HAP-1 (cell line): ENCODE measurements around the gene APH1A.
"Not testable (repeated sequence)": the region's sequence is repeated elsewhere in the genome, so short reads cannot be mapped to it uniquely, and the experiment has no call there.

ENCODE experiments used
- DNase-seq, 2 experiments: peaks; one replicate each; pipeline ENCODE4 v3.0.0-alpha.2; 2016 to 2020; ENCODE audit warnings: low spot score in 2 of 2
- H3K27me3 ChIP-seq: fragments of 250-450 bp; sonication (Bioruptor Pico); 2 replicates; pipeline ENCODE4 v1.5.1; 2020; ENCODE audit warnings: low read depth, mild to moderate bottlenecking, moderate library complexity
- H3K36me3 ChIP-seq: fragments of 250-450 bp; sonication (Bioruptor Pico); replicated peaks from 2 replicates; pipeline ENCODE4 v1.5.1; 2020; ENCODE audit warnings: mild to moderate bottlenecking
- H3K4me1 ChIP-seq: fragments of 250-450 bp; sonication (Bioruptor Pico); 2 replicates; pipeline ENCODE4 v1.5.1; 2020; ENCODE audit warnings: mild to moderate bottlenecking
- H3K4me3 ChIP-seq: fragments of 250-450 bp; sonication (Bioruptor Pico); 2 replicates; pipeline ENCODE4 v1.5.1; 2020; ENCODE audit warnings: mild to moderate bottlenecking, moderate library complexity
- H3K9me3 ChIP-seq: fragments of 250-450 bp; sonication (Bioruptor Pico); 2 replicates; pipeline ENCODE4 v1.5.1; 2020; ENCODE audit warnings: mild to moderate bottlenecking, moderate library complexity
- in situ Hi-C: fragments of 300-500 bp; cut with MboI; formaldehyde crosslinking; loops from 3 replicates; pipeline ENCODE4 v1.14.3; 2020; ENCODE audit warnings: low sequenced_read_pairs, inconsistent platforms, mixed read lengths

The APH1A gene

DNA sequence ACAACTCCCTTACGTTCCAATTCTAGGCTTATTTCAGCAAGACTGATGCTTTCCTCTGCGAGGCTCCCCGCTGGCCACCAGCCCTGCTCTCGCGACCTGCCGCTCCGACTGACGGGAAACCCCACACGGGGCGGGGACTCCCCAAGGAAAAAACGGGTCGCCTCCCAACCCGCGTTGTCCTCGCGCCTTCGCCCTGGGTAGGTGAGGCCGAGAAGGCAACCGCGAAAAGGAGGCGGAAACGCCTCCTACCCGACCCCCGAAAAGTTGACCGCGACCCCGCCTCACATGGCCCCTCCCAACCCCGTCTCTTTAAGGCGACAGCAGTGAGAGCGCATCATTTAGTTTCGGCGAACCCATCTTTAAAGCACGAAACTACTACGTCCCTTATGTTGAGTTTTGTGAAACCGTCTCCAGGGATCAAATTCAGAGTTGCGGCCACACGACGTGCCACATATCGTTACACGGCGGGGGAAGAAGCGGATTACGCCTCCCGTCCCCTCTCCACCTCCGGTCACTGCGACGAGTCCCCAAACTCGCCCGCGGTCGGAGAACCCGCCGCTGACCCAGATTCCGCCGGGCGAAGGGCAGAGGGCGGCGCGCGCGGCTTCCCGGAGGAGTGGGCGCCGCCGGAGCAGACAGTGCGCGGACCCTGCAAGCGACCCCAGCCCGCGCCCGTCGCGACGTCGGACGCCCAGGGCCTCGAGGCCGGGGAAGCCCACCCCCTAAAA lies 34.1 kb downstream of the APH1A start:
- Histone ChIP-seq H3K4me3 (peak overlapping the region; percentile 71), H3K36me3 (peaks cover 19% of the 10 kb centered on the region), H3K27me3 (no peaks in the 10 kb centered on the region), H3K9me3 (no peaks in the 10 kb centered on the region), H3K4me1 (peaks cover 20% of the 10 kb centered on the region)
- in situ Hi-C loops: no loop called here
- DNase-seq: peak; percentile 56 to 82

DNA sequence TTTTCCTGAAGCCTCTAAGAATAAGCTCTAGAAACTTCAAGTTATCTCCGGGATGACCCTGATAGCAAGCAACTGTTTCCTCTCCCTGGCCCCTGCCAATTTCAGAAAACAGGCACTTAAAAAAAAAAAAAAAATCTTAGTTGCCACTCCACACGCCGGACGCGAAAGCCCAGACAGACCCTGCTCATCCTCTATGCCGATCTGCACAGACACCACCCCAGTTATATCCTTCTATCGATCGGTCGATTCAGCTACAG lies 34.6 kb downstream of the APH1A start:
- H3K4me3 ChIP-seq: peak overlapping the region; percentile 71
- peaks cover 23% of the 10 kb centered on the region for H3K36me3 ChIP-seq
- H3K9me3 ChIP-seq: no peaks in the 10 kb centered on the region
- DNase-seq: no peak
- H3K4me1 ChIP-seq: peaks cover 20% of the 10 kb centered on the region
- no peaks in the 10 kb centered on the region for H3K27me3 ChIP-seq
- in situ Hi-C loops: no loop called here

DNA sequence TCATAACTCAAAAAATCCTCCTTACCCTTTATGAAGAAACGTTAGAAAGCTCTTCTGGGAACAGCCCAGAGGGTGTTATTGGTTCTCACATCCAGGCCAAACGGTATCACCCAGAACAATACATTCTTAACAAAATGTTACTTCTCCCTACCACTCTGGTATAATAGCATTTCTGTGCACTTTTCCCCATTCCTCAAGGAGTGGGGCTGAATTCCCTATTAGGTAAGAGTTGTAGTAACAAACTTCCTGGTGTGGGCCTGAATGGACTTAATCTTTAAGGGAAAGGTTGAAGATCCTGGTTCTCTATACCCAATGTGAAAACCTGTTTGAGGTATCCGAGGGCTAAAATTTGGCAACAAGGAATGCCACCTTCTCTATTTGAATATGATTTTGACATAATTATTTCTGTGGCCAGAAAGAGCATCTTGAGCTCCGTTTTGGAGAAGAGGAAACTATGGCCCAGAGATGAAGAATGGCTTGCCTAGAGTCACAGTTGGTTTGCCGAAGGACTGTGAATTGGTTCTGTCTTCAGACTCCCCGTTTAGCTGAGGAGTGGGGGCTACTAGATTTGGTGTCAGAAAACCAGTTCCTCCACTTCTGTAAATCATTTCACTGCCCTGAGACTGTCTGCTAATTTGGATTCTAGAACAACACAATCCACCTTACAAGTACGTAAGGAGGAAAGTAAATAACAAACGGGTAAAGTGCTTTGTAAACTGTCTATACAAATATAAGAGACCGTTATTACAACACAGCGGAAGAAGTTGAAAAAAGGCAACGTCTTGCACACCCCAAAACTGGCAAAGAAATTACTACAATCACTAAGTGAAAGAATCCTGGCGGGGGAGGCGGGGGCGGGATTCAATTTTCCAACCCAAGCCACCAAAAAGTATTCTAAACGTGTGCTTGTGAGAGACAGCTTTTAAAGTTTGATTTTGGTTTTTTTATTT lies 35.2 kb downstream of the APH1A start:
- H3K4me1 ChIP-seq: peaks cover 20% of the 10 kb centered on the region
- H3K27me3 ChIP-seq: no peaks in the 10 kb centered on the region
- DNase-seq: peak in 1 of 2 experiments; percentile 25
- in situ Hi-C loops: no loop called here
- H3K4me3 ChIP-seq: peak overlapping the region; percentile 71
- H3K36me3 ChIP-seq: peaks cover 28% of the 10 kb centered on the region
- no peaks in the 10 kb centered on the region for H3K9me3 ChIP-seq

DNA sequence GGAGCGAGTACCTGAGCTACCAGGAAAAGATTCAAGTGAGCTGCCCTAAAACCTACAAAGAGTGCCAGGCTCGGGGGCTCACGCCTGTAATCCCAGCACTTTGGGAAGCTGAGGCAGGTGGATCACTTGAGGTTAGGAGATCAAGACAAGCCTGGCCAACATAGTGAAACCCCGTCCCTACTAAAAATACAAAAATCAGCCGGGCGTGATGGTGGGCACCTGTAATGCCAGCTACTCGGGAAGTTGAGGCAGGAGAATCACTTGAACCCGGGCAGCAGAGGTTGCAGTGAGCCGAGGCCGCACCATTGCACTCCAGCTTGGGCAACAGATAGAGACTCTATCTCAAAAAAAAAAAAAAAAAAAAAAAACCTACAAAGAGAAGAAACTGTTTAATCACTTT lies 35.9 kb downstream of the APH1A start:
- not testable (repeated sequence) for DNase-seq, H3K27me3 ChIP-seq
- H3K36me3 ChIP-seq: peaks cover 35% of the 10 kb centered on the region

DNA sequence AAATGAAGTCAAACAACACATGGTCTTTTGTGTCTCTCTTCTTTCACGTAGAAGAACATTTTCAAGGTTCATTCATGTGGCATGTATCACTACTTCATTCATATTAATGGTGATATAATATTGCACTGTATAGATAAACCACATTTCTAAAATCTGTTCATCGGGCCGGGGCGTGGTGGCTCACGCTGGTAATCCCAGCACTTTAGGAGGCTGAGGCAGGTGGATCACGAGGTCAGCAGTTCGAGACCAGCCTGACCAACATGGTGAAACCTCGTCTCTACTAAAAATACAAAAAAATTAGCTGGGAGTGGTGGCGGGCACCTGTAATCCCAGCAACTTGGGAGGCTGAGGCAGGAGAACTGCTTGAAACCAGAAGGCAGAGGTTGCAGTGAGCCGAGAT lies 40.6 kb downstream of the APH1A start:
- H3K36me3 ChIP-seq: peaks cover 78% of the 10 kb centered on the region

More for the DNA sequence above, 35.9 kb downstream of the APH1A start:
- H3K4me1 ChIP-seq: peaks cover 20% of the 10 kb centered on the region
- H3K9me3 ChIP-seq, in situ Hi-C loops, H3K4me3 ChIP-seq: not testable (repeated sequence)

DNA sequence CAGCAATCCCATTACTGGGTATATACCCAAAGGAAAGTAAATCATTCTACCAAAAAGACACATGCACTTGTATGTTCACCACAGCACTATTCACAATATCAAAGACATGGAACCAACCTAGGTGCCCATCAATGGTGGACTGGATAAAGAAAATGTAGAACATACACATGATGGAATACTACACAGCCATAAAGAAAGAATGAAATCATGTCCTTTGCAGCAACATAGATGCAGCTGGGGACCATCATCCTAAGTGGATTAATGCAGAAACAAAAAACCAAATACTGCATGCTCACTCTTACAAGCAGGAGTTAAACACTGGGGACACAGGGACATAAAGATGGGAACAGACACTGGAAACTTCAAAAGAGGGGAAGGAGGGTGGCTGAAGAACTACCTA lies 41.6 kb downstream of the APH1A start:
- DNase-seq: no peak
- no peaks in the 10 kb centered on the region for H3K9me3 ChIP-seq
- in situ Hi-C loops: no loop called here
- H3K36me3 ChIP-seq: peaks cover 85% of the 10 kb centered on the region
- H3K4me3 ChIP-seq: no peak overlapping the region
- H3K4me1 ChIP-seq: no peaks in the 10 kb centered on the region
- H3K27me3 ChIP-seq: no peaks in the 10 kb centered on the region

More for the DNA sequence above, 40.6 kb downstream of the APH1A start:
- H3K4me3 ChIP-seq, DNase-seq, H3K4me1 ChIP-seq, H3K9me3 ChIP-seq, in situ Hi-C loops, H3K27me3 ChIP-seq: not testable (repeated sequence)

DNA sequence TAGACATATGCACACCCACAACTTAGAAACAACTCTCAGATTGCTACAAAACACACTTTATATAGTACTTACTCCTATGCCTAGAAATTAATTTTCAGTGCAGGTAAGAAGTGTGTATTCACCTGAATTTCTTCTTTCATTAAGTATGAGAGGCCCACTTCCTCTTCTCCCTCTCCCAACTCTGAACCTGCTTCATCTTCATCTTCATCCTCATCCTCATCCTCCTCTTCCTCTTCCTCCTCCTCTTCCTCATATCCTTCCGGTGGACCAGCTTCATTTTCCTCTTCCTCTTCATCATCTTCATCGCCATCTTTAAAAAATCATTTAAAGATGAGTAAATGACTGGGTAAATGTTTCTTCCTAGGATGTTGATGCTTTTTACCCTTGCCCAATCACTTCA lies 42.3 kb downstream of the APH1A start:
- Histone ChIP-seq H3K27me3 (no peaks in the 10 kb centered on the region), H3K36me3 (peaks cover 87% of the 10 kb centered on the region), H3K4me3 (no peak overlapping the region), H3K4me1 (no peaks in the 10 kb centered on the region), H3K9me3 (no peaks in the 10 kb centered on the region)
- DNase-seq: no peak
- in situ Hi-C loops: no loop called here

DNA sequence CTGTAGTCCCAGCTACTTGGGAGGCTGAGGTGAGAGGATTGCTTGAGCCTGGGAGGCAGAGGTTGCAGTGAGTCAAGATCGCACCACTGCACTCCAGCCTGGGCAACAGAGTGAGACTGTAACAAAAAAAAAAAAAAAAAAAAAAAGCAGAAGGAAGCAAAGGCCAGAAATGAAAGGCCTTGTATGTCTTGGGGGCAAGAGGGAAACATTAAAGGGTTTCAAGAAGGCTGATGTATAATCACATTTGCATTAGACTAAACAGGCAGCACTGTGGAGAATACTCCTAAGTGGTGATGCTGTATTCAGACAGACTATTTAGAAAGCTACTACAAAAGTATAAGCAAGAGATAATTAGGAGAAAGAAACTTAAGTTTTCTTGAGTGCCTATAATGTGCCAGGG lies 43.3 kb downstream of the APH1A start:
- peaks cover 79% of the 10 kb centered on the region for H3K36me3 ChIP-seq
- no peak for DNase-seq
- H3K4me1 ChIP-seq: no peaks in the 10 kb centered on the region
- no peaks in the 10 kb centered on the region for H3K9me3 ChIP-seq
- no peaks in the 10 kb centered on the region for H3K27me3 ChIP-seq
- no peak overlapping the region for H3K4me3 ChIP-seq
- in situ Hi-C loops: no loop called here

DNA sequence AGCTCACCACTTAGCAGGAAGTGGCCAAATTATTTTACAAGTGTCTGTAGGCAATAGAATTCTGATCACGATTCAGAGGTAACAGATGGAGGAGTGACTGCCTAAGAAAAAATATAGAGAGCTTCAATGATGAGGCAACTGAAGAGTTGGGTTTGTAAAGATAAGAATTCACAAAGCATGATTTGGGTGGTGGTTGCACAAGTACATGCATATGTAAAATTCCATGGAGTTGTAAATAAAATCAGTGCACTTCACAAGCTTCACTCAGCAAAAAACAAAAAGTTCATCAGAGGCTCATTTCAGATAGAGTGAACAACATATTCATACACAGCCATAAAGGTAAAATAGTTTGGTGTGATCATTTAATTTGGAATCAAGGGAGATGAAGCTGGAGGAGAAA lies 43.8 kb downstream of the APH1A start:
- in situ Hi-C loops: no loop called here
- DNase-seq: no peak
- Histone ChIP-seq H3K9me3 (no peaks in the 10 kb centered on the region), H3K27me3 (no peaks in the 10 kb centered on the region), H3K4me3 (no peak overlapping the region), H3K36me3 (peaks cover 79% of the 10 kb centered on the region), H3K4me1 (no peaks in the 10 kb centered on the region)

DNA sequence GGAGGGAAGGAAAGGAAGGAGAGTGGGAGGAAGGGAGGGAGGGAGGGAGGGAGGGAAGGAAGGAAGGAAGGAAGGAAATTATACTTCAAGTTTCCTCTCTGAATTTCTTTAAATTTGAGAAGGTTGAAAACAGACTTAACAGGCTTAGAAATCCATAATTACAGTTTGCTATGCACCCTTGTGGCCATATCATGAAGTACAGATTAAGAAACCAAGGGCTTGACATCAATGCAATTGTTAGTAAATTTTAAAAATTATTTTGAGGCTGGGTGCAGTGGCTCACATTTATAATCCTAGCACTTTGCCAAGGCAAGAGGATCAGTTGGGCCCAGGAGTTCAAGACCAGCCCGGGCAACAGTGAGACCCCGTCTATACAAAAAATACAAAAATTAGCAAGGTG lies 47.3 kb downstream of the APH1A start:
- DNase-seq: peak in 1 of 2 experiments; percentile 22
- peaks cover 52% of the 10 kb centered on the region for H3K36me3 ChIP-seq
- peaks cover 8% of the 10 kb centered on the region for H3K4me1 ChIP-seq
- H3K9me3 ChIP-seq: no peaks in the 10 kb centered on the region
- in situ Hi-C loops: no loop called here
- no peak overlapping the region for H3K4me3 ChIP-seq
- no peaks in the 10 kb centered on the region for H3K27me3 ChIP-seq

DNA sequence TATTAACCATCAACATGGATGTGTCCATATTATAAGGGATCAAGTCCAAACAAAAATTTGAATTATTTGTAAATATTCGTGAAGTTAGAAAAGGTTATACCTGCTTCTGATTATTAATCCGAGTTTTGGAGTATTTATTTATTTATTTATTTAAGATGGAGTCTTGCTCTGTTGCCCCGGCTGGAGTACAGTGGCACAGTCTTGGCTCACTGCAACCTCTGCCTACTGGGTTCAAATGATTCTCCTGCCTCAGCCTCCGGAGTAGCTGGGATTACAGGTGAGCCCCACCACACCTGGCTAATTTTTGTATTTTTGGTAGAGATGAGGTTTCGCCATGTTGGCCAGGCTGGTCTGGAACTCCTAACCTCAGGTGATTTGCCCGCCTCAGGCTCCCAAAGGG lies 53.0 kb downstream of the APH1A start:
- DNase-seq, H3K27me3 ChIP-seq, H3K9me3 ChIP-seq, in situ Hi-C loops, H3K4me3 ChIP-seq: not testable (repeated sequence)
- peaks cover 18% of the 10 kb centered on the region for H3K4me1 ChIP-seq
- H3K36me3 ChIP-seq: peaks cover 12% of the 10 kb centered on the region
